ENCODE results near the gene PRTN3.

Gene PRTN3

GRCh38 chr19:800360-801029 lies 40.3 kb upstream of the PRTN3 start:
- TF ChIP-seq CTCF (IDR thresholded peaks at IDR 0.05; ENCODE audit: borderline replicate concordance, insufficient read depth, low read depth, low read length) = no peak

GRCh38 chr19:801030-801860 lies 39.6 kb upstream of the PRTN3 start:
- no peak overlapping the region for H3K4me3 ChIP-seq (ENCODE audit: low read depth, low read length)
- no peak for TF ChIP-seq CTCF (IDR thresholded peaks at IDR 0.05; ENCODE audit: borderline replicate concordance, insufficient read depth, low read depth, low read length)

More at GRCh38 chr19:800360-801029, 40.3 kb upstream of the PRTN3 start:
- H3K4me3 ChIP-seq (ENCODE audit: low read depth, low read length) = no peak overlapping the region

GRCh38 chr19:801861-802497 lies 38.8 kb upstream of the PRTN3 start:
- H3K4me3 ChIP-seq (ENCODE audit: low read depth, low read length) = no peak overlapping the region
- TF ChIP-seq CTCF (IDR thresholded peaks at IDR 0.05; ENCODE audit: borderline replicate concordance, insufficient read depth, low read depth, low read length) = no peak

- H3K4me3 ChIP-seq (ENCODE audit: low read depth, low read length) = no peak overlapping the region
- TF ChIP-seq CTCF (IDR thresholded peaks at IDR 0.05; ENCODE audit: borderline replicate concordance, insufficient read depth, low read depth, low read length) = no peak
Observed at GRCh38 chr19:802498-803098, 38.2 kb upstream of the PRTN3 start.

- no peak overlapping the region for H3K4me3 ChIP-seq (ENCODE audit: low read depth, low read length)
- TF ChIP-seq CTCF (IDR thresholded peaks at IDR 0.05; ENCODE audit: borderline replicate concordance, insufficient read depth, low read depth, low read length) = no peak
Observed at GRCh38 chr19:803099-803561, 37.7 kb upstream of the PRTN3 start.

GRCh38 chr19:803686-804418 lies 36.9 kb upstream of the PRTN3 start:
- no peak overlapping the region for H3K4me3 ChIP-seq (ENCODE audit: low read depth, low read length)
- no peak for TF ChIP-seq CTCF (IDR thresholded peaks at IDR 0.05; ENCODE audit: borderline replicate concordance, insufficient read depth, low read depth, low read length)
